Measurements from ENCODE around the gene LRRC26.
"Not testable (repeated sequence)": the region's sequence is repeated elsewhere in the genome, so short reads cannot be mapped to it uniquely, and the experiment has no call there.

Gene LRRC26

DNA sequence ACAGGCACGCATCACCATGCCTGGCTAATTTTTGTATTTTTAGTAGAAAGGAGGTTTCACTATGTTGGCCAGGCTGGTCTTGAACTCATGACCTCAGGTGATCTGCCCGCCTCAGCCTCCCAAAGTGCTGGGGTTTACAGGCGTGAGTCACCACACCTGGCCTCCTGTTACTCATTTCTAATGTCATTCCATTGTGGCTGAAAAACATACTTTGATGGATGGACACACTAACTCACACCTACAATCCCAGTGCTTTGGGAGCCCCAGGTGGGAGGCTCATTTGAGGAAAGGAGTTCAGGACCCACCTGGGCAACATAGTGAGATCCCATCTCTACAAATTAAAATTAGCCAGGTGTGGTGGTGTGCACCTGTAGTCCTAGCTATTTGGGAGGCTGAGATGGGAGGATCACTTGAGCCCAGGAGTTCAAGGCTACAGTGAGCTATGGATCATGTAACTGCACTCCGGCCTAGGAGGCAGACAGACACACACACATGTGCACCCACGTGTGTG, 45.8 kb downstream of the LRRC26 start:
- peaks cover 0 to 26% (median 23%) of the 10 kb centered on the region in 5 donors for H3K4me1 ChIP-seq (ENCODE audit: control insufficient read depth in 5 of 5, insufficient read depth in 5 of 5, low read length in 5 of 5)
- H3K27ac ChIP-seq (ENCODE audit: low read depth, low read length); H3K27me3 ChIP-seq (ENCODE audit: control insufficient read depth in 5 of 5, insufficient read depth in 4 of 5, low read length in 5 of 5); H3K36me3 ChIP-seq (ENCODE audit: control insufficient read depth in 5 of 5, insufficient read depth in 5 of 5, low read length in 5 of 5); H3K9me3 ChIP-seq (ENCODE audit: control insufficient read depth in 5 of 5, low read length in 5 of 5); H3K9ac ChIP-seq (ENCODE audit: low read length in 5 of 5); H3K4me3 ChIP-seq (ENCODE audit: low read depth in 1 of 5, low read length in 5 of 5): not testable (repeated sequence)

DNA sequence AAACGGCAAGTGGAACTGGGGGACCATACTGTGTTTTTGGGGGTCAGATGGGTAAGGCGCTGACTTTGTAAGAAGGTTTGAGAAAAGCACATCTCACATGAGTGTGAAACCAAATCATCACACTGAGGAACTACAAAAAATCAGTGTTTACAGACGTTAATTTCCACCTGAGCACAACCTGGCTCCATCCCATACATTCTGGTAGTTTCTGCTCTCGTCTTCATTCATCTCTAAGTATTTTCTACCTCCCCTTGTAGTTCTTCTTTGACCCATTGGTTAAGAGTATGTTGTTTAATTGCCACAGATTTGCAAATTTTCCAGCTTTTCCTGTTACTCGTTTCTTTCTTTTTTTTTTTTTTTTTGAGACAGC, 46.4 kb downstream of the LRRC26 start:
- H3K9me3 ChIP-seq (ENCODE audit: control insufficient read depth in 5 of 5, low read length in 5 of 5) = no peaks in the 10 kb centered on the region
- H3K9ac ChIP-seq (ENCODE audit: low read length in 5 of 5) = no peak overlapping the region
- H3K4me1 ChIP-seq (ENCODE audit: control insufficient read depth in 5 of 5, insufficient read depth in 5 of 5, low read length in 5 of 5) = peaks cover 0 to 20% (median 17%) of the 10 kb centered on the region in 5 donors
- no peak overlapping the region for H3K4me3 ChIP-seq (ENCODE audit: low read depth in 1 of 5, low read length in 5 of 5)
- H3K27me3 ChIP-seq (ENCODE audit: control insufficient read depth in 5 of 5, insufficient read depth in 4 of 5, low read length in 5 of 5) = no peaks in the 10 kb centered on the region
- H3K27ac ChIP-seq (ENCODE audit: low read depth, low read length) = no peak overlapping the region
- no peaks in the 10 kb centered on the region for H3K36me3 ChIP-seq (ENCODE audit: control insufficient read depth in 5 of 5, insufficient read depth in 5 of 5, low read length in 5 of 5)

DNA sequence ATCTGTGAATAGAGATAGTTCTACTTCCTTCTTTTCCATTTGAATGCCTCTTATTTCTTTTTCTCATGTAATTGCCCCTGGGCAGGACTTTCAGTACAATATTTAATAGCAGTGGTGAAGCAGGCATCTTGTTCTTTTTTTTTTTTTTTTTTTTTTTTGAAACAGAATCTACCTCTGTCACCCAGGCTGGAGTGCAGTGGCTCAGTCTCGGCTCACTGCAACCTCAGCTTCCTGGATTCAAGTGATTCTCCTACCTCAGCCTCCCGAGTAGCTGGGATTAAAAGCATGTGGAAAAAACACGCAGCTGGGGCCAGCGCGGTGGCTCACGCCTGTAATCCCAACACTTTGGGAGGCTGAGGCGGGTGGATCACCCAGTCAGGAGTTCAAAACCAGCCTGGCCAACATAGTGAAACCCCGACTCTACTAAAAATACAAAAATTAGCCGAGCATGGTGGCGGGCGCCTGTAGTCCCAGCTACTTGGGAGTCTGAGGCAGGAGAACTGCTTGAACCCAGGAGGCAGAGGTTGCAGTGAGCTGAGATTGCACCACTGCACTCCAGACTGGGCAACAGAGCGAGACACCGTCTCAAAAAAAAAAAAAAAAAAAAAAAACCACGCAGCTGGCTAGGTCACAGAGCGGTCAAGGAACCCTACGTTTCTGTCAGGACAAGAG, 46.9 kb downstream of the LRRC26 start:
- not testable (repeated sequence) for H3K9me3 ChIP-seq (ENCODE audit: control insufficient read depth in 5 of 5, low read length in 5 of 5); H3K27me3 ChIP-seq (ENCODE audit: control insufficient read depth in 5 of 5, insufficient read depth in 4 of 5, low read length in 5 of 5); H3K27ac ChIP-seq (ENCODE audit: low read depth, low read length); H3K4me3 ChIP-seq (ENCODE audit: low read depth in 1 of 5, low read length in 5 of 5); H3K36me3 ChIP-seq (ENCODE audit: control insufficient read depth in 5 of 5, insufficient read depth in 5 of 5, low read length in 5 of 5); H3K9ac ChIP-seq (ENCODE audit: low read length in 5 of 5)
- peaks cover 0 to 15% (median 13%) of the 10 kb centered on the region in 5 donors for H3K4me1 ChIP-seq (ENCODE audit: control insufficient read depth in 5 of 5, insufficient read depth in 5 of 5, low read length in 5 of 5)

DNA sequence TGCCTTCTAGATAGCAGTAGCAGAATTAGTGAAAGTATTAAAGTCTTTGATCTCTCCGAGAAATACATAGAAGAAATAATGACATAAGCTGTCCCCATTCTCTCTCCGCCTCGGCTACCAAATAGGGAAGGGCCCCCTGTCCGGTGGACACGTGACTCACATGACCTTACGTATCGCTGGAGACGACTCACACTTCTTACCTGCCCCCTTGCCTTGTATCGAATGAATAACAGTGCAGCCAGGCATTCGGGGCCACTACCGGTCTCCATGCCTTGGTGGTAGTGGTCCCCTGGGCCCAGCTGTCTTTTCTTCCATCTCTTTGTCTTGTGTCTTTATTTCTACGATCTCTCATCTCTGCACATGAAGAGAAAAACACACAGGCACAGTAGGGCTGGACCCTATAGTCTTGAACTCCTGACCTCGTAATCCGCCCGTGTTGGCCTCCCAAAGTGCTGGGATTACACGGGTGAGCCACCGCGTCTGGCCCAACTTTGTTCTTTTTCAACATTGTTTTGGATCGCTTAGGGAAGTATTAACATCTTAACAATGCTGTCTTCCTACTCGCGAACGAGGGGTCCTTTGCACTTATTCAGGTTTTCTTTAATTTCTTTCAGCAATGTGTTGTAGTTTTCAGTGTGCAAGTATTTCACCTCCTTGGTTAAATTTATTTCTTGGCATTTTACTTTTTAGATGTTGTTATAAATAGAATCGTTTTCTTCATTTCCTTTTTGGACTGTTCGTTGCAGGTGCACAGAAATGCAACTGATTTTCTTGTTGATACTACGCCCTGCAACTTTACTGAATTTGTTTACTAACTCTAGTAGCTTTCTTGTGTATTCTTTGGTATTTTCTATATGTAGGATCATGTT, 47.7 kb downstream of the LRRC26 start:
- not testable (repeated sequence) for H3K9me3 ChIP-seq (ENCODE audit: control insufficient read depth in 5 of 5, low read length in 5 of 5); H3K27ac ChIP-seq (ENCODE audit: low read depth, low read length); H3K4me3 ChIP-seq (ENCODE audit: low read depth in 1 of 5, low read length in 5 of 5); H3K36me3 ChIP-seq (ENCODE audit: control insufficient read depth in 5 of 5, insufficient read depth in 5 of 5, low read length in 5 of 5); H3K9ac ChIP-seq (ENCODE audit: low read length in 5 of 5); H3K27me3 ChIP-seq (ENCODE audit: control insufficient read depth in 5 of 5, insufficient read depth in 4 of 5, low read length in 5 of 5)
- H3K4me1 ChIP-seq (ENCODE audit: control insufficient read depth in 5 of 5, insufficient read depth in 5 of 5, low read length in 5 of 5) = peaks cover 0 to 13% (median 9%) of the 10 kb centered on the region in 5 donors
